IMR-90 (cell line): ENCODE measurements around the gene DNM3. TPM values are rescaled to one million over a fixed set of nuclear protein-coding genes. Genes with fewer than 3 reads are reported as not detected.

ENCODE experiments used
- ATAC-seq: fragments of 200-7000 bp; cut with Tn5 transposase; 2 replicates; pipeline ENCODE4 v1.9.1; 2020; ENCODE audit warnings: low read depth, mild to moderate bottlenecking, moderate library complexity
- BruUV-seq: library from RNA; stranded (reverse); fragments of 400-500 nt; replicated peaks from 2 replicates; lab custom pipeline; 2021; lab: Mats Ljungman, UMichigan
- CTCF ChIA-PET: fragments of 300-600 bp; formaldehyde crosslinking; extraction: SDS; loops from one replicate; lab custom pipeline; 2021; ENCODE audit warnings: antibody characterized with exemption; lab: Yijun Ruan, JAX
- POLR2A ChIA-PET: fragments of 300-600 bp; sonication (Branson Sonifier 250); formaldehyde crosslinking; loops from one replicate; lab custom pipeline; 2022; ENCODE audit warnings: antibody characterized with exemption; ENCODE audit not compliant: unreplicated experiment; lab: Charles Lee
- DNase-seq: peaks from one replicate; pipeline ENCODE4 v3.0.0; 2013
- H2AFZ ChIP-seq: replicated peaks from 2 replicates; pipeline ENCODE3; 2013; ENCODE audit warnings: low read length, mild to moderate bottlenecking; ENCODE audit not compliant: poor library complexity
- H2AK5ac ChIP-seq: 2 replicates; pipeline ENCODE4 v1.6.1; 2013; ENCODE audit warnings: low read depth, low read length, inconsistent platforms
- H2AK9ac ChIP-seq: replicated peaks from 2 replicates; pipeline ENCODE3; 2013; ENCODE audit warnings: mild to moderate bottlenecking, low read depth, low read length, moderate library complexity; ENCODE audit not compliant: poor library complexity
- H2BK120ac ChIP-seq: 2 replicates; pipeline ENCODE4 v1.6.1; 2013; ENCODE audit warnings: low read depth, low read length, inconsistent platforms
- H2BK15ac ChIP-seq: 3 replicates; pipeline ENCODE4 v1.6.1; 2013; ENCODE audit warnings: low read depth, low read length, inconsistent platforms
- H2BK20ac ChIP-seq: 2 replicates; pipeline ENCODE4 v1.6.1; 2013; ENCODE audit warnings: low read depth, mild to moderate bottlenecking, inconsistent platforms, low read length, moderate library complexity
- H2BK5ac ChIP-seq: 2 replicates; pipeline ENCODE4 v1.6.1; 2013; ENCODE audit warnings: mild to moderate bottlenecking, low read depth, low read length, inconsistent platforms; ENCODE audit not compliant: poor library complexity, severe bottlenecking
- H3K14ac ChIP-seq: replicated peaks from 2 replicates; pipeline ENCODE4 v1.6.1; 2013; ENCODE audit warnings: low read depth, low read length, inconsistent platforms
- H3K18ac ChIP-seq: 2 replicates; pipeline ENCODE4 v1.6.1; 2013; ENCODE audit warnings: low read depth, low read length, control low read depth
- H3K23ac ChIP-seq: 2 replicates; pipeline ENCODE4 v1.6.1; 2013; ENCODE audit warnings: low read depth, low read length, inconsistent platforms
- H3K27ac ChIP-seq: 2 replicates; pipeline ENCODE4 v1.5.1; 2013; ENCODE audit warnings: mild to moderate bottlenecking, control low read depth, low read length; ENCODE audit not compliant: insufficient read depth
- H3K27me3 ChIP-seq: 2 replicates; pipeline ENCODE4 v1.6.1; 2013; ENCODE audit warnings: low read length; ENCODE audit not compliant: control insufficient read depth, insufficient read depth
- H3K36me3 ChIP-seq: 2 replicates; pipeline ENCODE4 v1.6.1; 2013; ENCODE audit warnings: low read length, mixed read lengths; ENCODE audit not compliant: control insufficient read depth, insufficient read depth
- H3K4ac ChIP-seq: 2 replicates; pipeline ENCODE4 v1.6.1; 2013; ENCODE audit warnings: low read depth, low read length, inconsistent platforms
- H3K4me1 ChIP-seq: 2 replicates; pipeline ENCODE4 v1.6.1; 2013; ENCODE audit warnings: low read length, mixed read lengths; ENCODE audit not compliant: control insufficient read depth, insufficient read depth
- H3K4me2 ChIP-seq: 2 replicates; pipeline ENCODE4 v1.6.1; 2013; ENCODE audit warnings: low read depth, mild to moderate bottlenecking, control low read depth, low read length, moderate library complexity
- H3K4me3 ChIP-seq: 2 replicates; pipeline ENCODE4 v1.5.1; 2013; ENCODE audit warnings: low read depth, mild to moderate bottlenecking, control low read depth, low read length, moderate library complexity; ENCODE audit not compliant: insufficient read depth
- H3K56ac ChIP-seq: 2 replicates; pipeline ENCODE4 v1.6.1; 2013; ENCODE audit warnings: low read length, inconsistent platforms; ENCODE audit not compliant: insufficient read depth; ENCODE audit errors: extremely low read depth
- H3K79me1 ChIP-seq, 2 experiments: 2 replicates each; pipeline ENCODE4 v1.6.1; 2013; ENCODE audit warnings: low read length in 2 of 2, inconsistent platforms in 1 of 2, low read depth in 1 of 2
- H3K9ac ChIP-seq: 2 replicates; pipeline ENCODE4 v1.6.1; 2013; ENCODE audit warnings: low read depth, low read length, control low read depth
- H3K9me1 ChIP-seq: 2 replicates; pipeline ENCODE4 v1.6.1; 2013; ENCODE audit warnings: low read length, inconsistent platforms; ENCODE audit not compliant: insufficient read depth
- H3K9me3 ChIP-seq: 2 replicates; pipeline ENCODE4 v1.6.1; 2013; ENCODE audit warnings: low read length; ENCODE audit not compliant: control insufficient read depth, insufficient read depth
- H4K20me1 ChIP-seq: 2 replicates; pipeline ENCODE4 v1.6.1; 2013; ENCODE audit warnings: low read length, inconsistent platforms; ENCODE audit not compliant: insufficient read depth
- H4K5ac ChIP-seq: 2 replicates; pipeline ENCODE4 v1.6.1; 2013; ENCODE audit warnings: mild to moderate bottlenecking, low read depth, low read length, control low read depth
- H4K8ac ChIP-seq, 2 experiments: 2 replicates each; pipeline ENCODE4 v1.6.1; 2013; ENCODE audit warnings: low read depth in 2 of 2, low read length in 2 of 2, control low read depth in 1 of 2, inconsistent platforms in 1 of 2
- H4K91ac ChIP-seq: 2 replicates; pipeline ENCODE4 v1.6.1; 2013; ENCODE audit warnings: low read depth, low read length, inconsistent platforms; ENCODE audit not compliant: insufficient read depth
- BHLHE40 ChIP-seq: fragments of 150-350 bp; IDR thresholded peaks from 2 replicates; pipeline ENCODE4 v1.6.1; 2016; ENCODE audit warnings: mild to moderate bottlenecking, low read depth, low read length
- CEBPB ChIP-seq: IDR thresholded peaks from 2 replicates; pipeline ENCODE4 v1.6.1; 2012; ENCODE audit warnings: low read depth, low read length, improper control_type of control experiment
- CHD1 ChIP-seq: IDR thresholded peaks from 2 replicates; pipeline ENCODE4 v1.6.1; 2012; ENCODE audit warnings: low read depth, low read length, improper control_type of control experiment
- CTCF ChIP-seq: conservative IDR thresholded peaks from 2 replicates; pipeline ENCODE4 v1.5.1; 2012; ENCODE audit warnings: mild to moderate bottlenecking, low read depth, low read length, improper control_type of control experiment
- ELK1 ChIP-seq: fragments of 150-350 bp; IDR thresholded peaks from 2 replicates; pipeline ENCODE4 v1.6.1; 2016; ENCODE audit warnings: low read depth, mild to moderate bottlenecking, low read length, moderate library complexity, borderline replicate concordance
- FOS ChIP-seq: fragments of 150-350 bp; IDR thresholded peaks from 2 replicates; pipeline ENCODE4 v1.6.1; 2016; ENCODE audit warnings: low read depth, low read length
- MAFK ChIP-seq: IDR thresholded peaks from 2 replicates; pipeline ENCODE4 v1.6.1; 2012; ENCODE audit warnings: low read depth, low read length, improper control_type of control experiment
- MAZ ChIP-seq: IDR thresholded peaks from 2 replicates; pipeline ENCODE4 v1.6.1; 2012; ENCODE audit warnings: low read depth, mild to moderate bottlenecking, low read length, improper control_type of control experiment, moderate library complexity, borderline replicate concordance
- MXI1 ChIP-seq: IDR thresholded peaks from 2 replicates; pipeline ENCODE4 v1.6.1; 2012; ENCODE audit warnings: low read depth, mild to moderate bottlenecking, low read length, moderate library complexity, borderline replicate concordance
- NFE2L2 ChIP-seq: fragments of 150-350 bp; IDR thresholded peaks from 2 replicates; pipeline ENCODE4 v1.6.1; 2016; ENCODE audit warnings: low read depth, mild to moderate bottlenecking, low read length
- POLR2A ChIP-seq: IDR thresholded peaks from 2 replicates; pipeline ENCODE4 v1.6.1; 2012; ENCODE audit warnings: mild to moderate bottlenecking, low read depth, low read length
- RAD21 ChIP-seq: IDR thresholded peaks from 2 replicates; pipeline ENCODE4 v1.6.1; 2012; ENCODE audit warnings: low read length, improper control_type of control experiment
- RCOR1 ChIP-seq: IDR thresholded peaks from 2 replicates; pipeline ENCODE4 v1.6.1; 2012; ENCODE audit warnings: mild to moderate bottlenecking, low read length, improper control_type of control experiment; ENCODE audit not compliant: insufficient replicate concordance
- RFX5 ChIP-seq: IDR thresholded peaks from 2 replicates; pipeline ENCODE4 v1.8.0; 2012; ENCODE audit warnings: low read depth, mild to moderate bottlenecking, low read length, moderate library complexity
- SMC3 ChIP-seq: fragments of 150-350 bp; IDR thresholded peaks from 2 replicates; pipeline ENCODE4 v1.6.1; 2016; ENCODE audit warnings: low read depth, mild to moderate bottlenecking, antibody characterized with exemption, low read length, moderate library complexity
- USF2 ChIP-seq: fragments of 150-350 bp; IDR thresholded peaks from 2 replicates; pipeline ENCODE4 v1.6.1; 2017; ENCODE audit warnings: mild to moderate bottlenecking, antibody characterized with exemption, low read length, low read depth
- dilution Hi-C: fragments of 300-500 bp; cut with HindIII; formaldehyde crosslinking; loops from one replicate; pipeline ENCODE4 v1.14.3; 2018; ENCODE audit warnings: low sequenced_read_pairs; ENCODE audit not compliant: unreplicated experiment
- in situ Hi-C: fragments of 300-500 bp; cut with MboI; formaldehyde crosslinking; loops from 3 replicates; pipeline ENCODE4 v1.14.3; 2019; ENCODE audit warnings: low sequenced_read_pairs, inconsistent platforms, mixed read lengths
- intact Hi-C: fragments of 100-400 bp; cut with micrococcal nuclease; formaldehyde crosslinking; loops from 2 replicates; pipeline ENCODE4 v1.10.0; 2022
- polyA plus RNA-seq, 3 experiments: library from polyadenylated mRNA; depleted of rRNA; stranded (reverse); fragments of >200 nt; gene quantifications; 2 replicates each; pipeline ENCODE4 v1.2.3, GENCODE V29; 2012; ENCODE audit warnings: low replicate concordance in 1 of 3
- total RNA-seq: library from RNA; depleted of rRNA; stranded (reverse); fragments of >200 nt; gene quantifications from 2 replicates; pipeline ENCODE4 v1.2.3, GENCODE V29; 2012

DNM3 gene
- total and polyA plus RNA-seq, 2 of the 4 experiments (the other 2 are of a cell fraction) = 0.36 TPM

- Histone ChIP-seq H2BK15ac (no peak overlapping the region), H4K91ac (no peak overlapping the region), H3K4me2 (no peak overlapping the region), H3K4ac (no peak overlapping the region), H2BK120ac (peak overlapping the region; percentile 12; the same call in 1 of the 2 replicates), H2BK20ac (no peak overlapping the region), H3K9me3 (no peaks in the 10 kb centered on the region), H2AFZ (no peak overlapping the region), H3K14ac (no peak overlapping the region), H3K27ac (no peak overlapping the region), H4K8ac (no peak overlapping the region), H3K56ac (no peak overlapping the region), H2AK9ac (no peak overlapping the region), H4K20me1 (no peaks in the 10 kb centered on the region), H3K27me3 (no peaks in the 10 kb centered on the region), H3K4me3 (no peak overlapping the region), H3K23ac (no peak overlapping the region), H2AK5ac (no peak overlapping the region), H3K79me1 (peaks cover 0 to 8% of the 10 kb centered on the region in 2 experiments; a peak in 2 of 4 replicates), H3K18ac (peak overlapping the region; percentile 69; the same call in 1 of the 2 replicates), H2BK5ac (peak overlapping the region; percentile 35), H3K9me1 (peaks cover 3% of the 10 kb centered on the region; the same call in 1 of the 2 replicates), H3K4me1 (peaks cover 5% of the 10 kb centered on the region; the same call in 1 of the 2 replicates), H4K5ac (peak overlapping the region; percentile 25; the same call in 1 of the 2 replicates), H3K9ac (no peak overlapping the region; the same call in 1 of the 2 replicates), H3K36me3 (no peaks in the 10 kb centered on the region)
- ATAC-seq (no peak), DNase-seq (no peak)
- ChIA-PET CTCF (interaction anchor here (0.9 to 1.3 kb wide), 2 partner anchors 25 to 242 kb away, joined by 3 read pairs; no protein-coding TSS in a partner anchor), POLR2A (no interaction called here)
- TF ChIP-seq MAZ (no peak), POLR2A (no peak), CHD1 (no peak), RAD21 (no peak), MAFK (no peak), CTCF (no peak), CEBPB (no peak), RCOR1 (no peak), SMC3 (no peak), USF2 (no peak), BHLHE40 (no peak), ELK1 (no peak), MXI1 (no peak), RFX5 (no peak), NFE2L2 (no peak), FOS (no peak)
- no TSS peak for BruUV-seq
- intact Hi-C loops = loop anchor here (1.0 to 10.0 kb wide), 2 partner anchors 174 to 436 kb away; no protein-coding TSS in a partner anchor
- dilution Hi-C loops = no loop called here
- in situ Hi-C loops = loop anchor here (10.0 kb wide), 1 partner anchor 246 kb away; no protein-coding TSS in a partner anchor
Measured at GRCh38 chr1:172148707-172149106, 307.4 kb downstream of the DNM3 start.
